Measurements from ENCODE around the gene FGD1.

DNA sequence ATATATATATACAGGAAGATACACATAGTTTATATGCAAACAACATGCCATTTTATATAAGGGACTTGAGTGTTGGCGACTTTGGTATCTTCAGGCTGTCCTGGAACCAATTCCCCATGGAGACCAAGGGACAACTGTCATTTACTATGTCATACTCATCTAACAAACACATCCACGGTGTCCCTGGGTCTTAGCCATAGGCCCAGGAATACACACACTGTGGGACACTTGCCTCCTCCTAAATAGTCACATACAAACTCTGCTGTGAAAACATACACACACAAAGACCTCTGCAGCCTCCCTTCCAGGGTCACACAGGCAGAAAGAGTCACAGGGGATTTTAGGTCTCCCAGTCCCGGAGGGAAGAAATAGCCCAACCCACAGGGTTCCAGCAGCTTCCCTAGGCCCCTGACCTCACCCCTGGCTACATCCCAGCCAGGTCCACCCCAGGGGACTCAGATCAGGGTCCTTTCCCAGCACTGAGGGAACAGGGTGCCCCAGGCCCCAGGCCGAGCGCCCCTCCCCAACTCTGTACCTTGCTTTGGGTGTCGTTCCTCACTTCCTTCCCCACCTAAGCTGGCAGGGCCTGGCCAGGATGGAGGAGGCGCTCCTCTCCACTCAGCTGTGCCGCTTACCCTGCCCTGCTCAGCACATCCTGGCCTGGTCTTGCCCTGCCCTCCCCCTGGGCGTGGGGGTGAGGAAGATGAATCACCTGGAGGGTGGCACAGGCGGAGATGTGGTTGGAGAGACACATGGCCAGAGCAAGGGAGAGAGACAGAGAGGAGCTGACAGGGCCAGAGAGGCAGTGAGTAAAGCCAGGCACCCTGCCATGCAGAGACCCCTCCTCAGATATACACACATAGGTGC lies 21.8 kb downstream of the FGD1 start:
- TF ChIP-seq EZH2 (IDR thresholded peaks at IDR 0.05; ENCODE audit: low read depth), result no peak
- TF ChIP-seq, protein P1, sequence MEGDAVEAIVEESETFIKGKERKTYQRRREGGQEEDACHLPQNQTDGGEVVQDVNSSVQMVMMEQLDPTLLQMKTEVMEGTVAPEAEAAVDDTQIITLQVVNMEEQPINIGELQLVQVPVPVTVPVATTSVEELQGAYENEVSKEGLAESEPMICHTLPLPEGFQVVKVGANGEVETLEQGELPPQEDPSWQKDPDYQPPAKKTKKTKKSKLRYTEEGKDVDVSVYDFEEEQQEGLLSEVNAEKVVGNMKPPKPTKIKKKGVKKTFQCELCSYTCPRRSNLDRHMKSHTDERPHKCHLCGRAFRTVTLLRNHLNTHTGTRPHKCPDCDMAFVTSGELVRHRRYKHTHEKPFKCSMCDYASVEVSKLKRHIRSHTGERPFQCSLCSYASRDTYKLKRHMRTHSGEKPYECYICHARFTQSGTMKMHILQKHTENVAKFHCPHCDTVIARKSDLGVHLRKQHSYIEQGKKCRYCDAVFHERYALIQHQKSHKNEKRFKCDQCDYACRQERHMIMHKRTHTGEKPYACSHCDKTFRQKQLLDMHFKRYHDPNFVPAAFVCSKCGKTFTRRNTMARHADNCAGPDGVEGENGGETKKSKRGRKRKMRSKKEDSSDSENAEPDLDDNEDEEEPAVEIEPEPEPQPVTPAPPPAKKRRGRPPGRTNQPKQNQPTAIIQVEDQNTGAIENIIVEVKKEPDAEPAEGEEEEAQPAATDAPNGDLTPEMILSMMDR (conservative IDR thresholded peaks at IDR 0.05), result no peak
